ENCODE data around the gene CDH11.

GRCh38 chr16:65002265-65002664, 119.6 kb downstream of the CDH11 start:
- no peak for TF ChIP-seq ZBTB33 (IDR thresholded peaks at IDR 0.05)
- no peak for TF ChIP-seq RAD21 (IDR thresholded peaks at IDR 0.05)
- no peak for TF ChIP-seq CTCF (IDR thresholded peaks at IDR 0.05; ENCODE audit: low read depth, low read length, missing input control)
- TF ChIP-seq GABPA (IDR thresholded peaks at IDR 0.05 in 1 of 2, conservative IDR thresholded peaks at IDR 0.05 in 1 of 2): no peak
- TF ChIP-seq MAX (IDR thresholded peaks at IDR 0.05): no peak
- no peak for TF ChIP-seq HNF4A (conservative IDR thresholded peaks at IDR 0.05)
- no peak for TF ChIP-seq JUND (IDR thresholded peaks at IDR 0.05)
- no peak for TF ChIP-seq RXRA (IDR thresholded peaks at IDR 0.05)
- no peak for TF ChIP-seq TAF1 (conservative IDR thresholded peaks at IDR 0.05)
- no peak for TF ChIP-seq ATF3 (IDR thresholded peaks at IDR 0.05)
- no peak for TF ChIP-seq FOXA1 (IDR thresholded peaks at IDR 0.05)

All from liver (tissue), 3 donors.